Omental fat pad (tissue), 4 donors: ENCODE measurements around the gene COMMD8. TPM values are rescaled to one million over a fixed set of nuclear protein-coding genes. Genes with fewer than 3 reads are reported as not detected.
A peak's percentile ranks its signal among the peaks of the same experiment; 100 is the strongest.
"Not testable (repeated sequence)": the region's sequence is repeated elsewhere in the genome, so short reads cannot be mapped to it uniquely, and the experiment has no call there.

Experiments
- ATAC-seq: fragments of 150-250 bp; one replicate; pipeline ENCODE4 v1.9.1; 2016; ENCODE audit warnings: mild to moderate bottlenecking, moderate library complexity; ENCODE audit not compliant: low FRiP score
- DNase-seq: peaks from one replicate; pipeline ENCODE4 v3.0.0-alpha.2; 2019; ENCODE audit warnings: low spot score
- total RNA-seq, 4 donors: library from RNA; depleted of rRNA; stranded (reverse); fragments of >200 nt; gene quantifications; one replicate each; pipeline ENCODE4 v1.1.0, GENCODE V29; 2016
- TF ChIP-seq, protein P1 (sequence below), 3 donors: fragments of 450-650 bp; IDR thresholded peaks; one replicate each; pipeline ENCODE4 v1.5.1; 2016 to 2017; ENCODE audit warnings: antibody characterized with exemption in 3 of 3, mild to moderate bottlenecking in 3 of 3, moderate library complexity in 2 of 3

Gene COMMD8
- total RNA-seq, 4 donors from 2014 or later = 8.8 to 17.8 (median 13.6) TPM

DNA sequence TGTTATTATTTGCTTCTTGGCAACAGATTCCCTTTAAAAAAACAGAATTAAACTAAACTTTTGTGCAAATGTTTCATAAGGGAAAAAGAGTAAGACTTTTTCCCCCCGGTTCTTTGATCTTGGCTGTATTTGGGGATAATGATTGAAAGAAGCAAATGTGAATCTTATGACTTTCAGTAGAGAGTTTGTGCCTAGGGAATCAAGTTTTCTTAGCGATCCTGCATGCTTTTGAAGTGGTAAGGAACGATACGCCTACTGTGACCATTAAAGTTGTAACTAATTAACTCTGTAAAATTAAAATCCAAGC is 30.6 kb upstream of the COMMD8 start:
- DNase-seq = no peak
- ATAC-seq = no peak
- TF ChIP-seq, protein P1, sequence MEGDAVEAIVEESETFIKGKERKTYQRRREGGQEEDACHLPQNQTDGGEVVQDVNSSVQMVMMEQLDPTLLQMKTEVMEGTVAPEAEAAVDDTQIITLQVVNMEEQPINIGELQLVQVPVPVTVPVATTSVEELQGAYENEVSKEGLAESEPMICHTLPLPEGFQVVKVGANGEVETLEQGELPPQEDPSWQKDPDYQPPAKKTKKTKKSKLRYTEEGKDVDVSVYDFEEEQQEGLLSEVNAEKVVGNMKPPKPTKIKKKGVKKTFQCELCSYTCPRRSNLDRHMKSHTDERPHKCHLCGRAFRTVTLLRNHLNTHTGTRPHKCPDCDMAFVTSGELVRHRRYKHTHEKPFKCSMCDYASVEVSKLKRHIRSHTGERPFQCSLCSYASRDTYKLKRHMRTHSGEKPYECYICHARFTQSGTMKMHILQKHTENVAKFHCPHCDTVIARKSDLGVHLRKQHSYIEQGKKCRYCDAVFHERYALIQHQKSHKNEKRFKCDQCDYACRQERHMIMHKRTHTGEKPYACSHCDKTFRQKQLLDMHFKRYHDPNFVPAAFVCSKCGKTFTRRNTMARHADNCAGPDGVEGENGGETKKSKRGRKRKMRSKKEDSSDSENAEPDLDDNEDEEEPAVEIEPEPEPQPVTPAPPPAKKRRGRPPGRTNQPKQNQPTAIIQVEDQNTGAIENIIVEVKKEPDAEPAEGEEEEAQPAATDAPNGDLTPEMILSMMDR (IDR thresholded peaks at IDR 0.05) = no peak

DNA sequence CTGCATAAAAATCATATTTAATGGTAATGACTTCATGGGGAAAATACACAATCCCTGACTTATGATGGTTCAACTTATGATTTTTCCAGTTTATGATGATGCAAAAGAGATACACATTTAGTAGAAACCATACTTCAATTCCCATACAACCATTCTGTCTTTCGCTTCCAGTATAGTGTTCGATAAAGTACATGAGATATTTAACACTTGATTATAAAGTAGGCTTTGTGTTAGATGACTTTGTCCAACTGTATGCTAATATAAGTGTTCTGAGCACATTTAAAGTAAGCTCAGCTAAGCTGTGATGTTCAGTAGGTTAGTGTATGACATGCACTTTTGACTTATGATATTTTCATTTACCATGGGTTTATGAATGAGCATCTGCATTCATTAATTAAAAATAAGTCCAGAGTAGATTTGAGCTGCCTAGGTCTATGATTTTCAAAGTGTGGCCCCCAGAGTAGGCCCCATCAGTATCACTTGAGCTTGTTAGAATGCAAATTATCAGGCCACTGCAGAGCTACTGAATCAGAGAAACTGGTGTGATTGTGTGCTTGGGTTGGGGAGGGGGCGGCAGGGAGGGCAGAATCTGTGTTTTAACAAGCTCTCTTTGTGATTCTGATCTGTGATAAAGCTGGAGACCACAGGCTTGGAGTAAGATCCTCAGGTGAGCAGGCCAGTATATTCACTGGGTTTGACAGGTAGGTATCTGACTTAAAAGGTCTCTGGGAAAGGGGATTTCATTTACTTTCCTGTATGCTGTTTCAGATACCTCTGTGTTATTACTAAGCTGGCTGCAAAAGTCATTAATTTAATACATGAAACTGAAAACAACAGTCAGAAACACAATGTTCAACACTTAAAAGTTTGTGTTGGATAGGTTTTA is 30.0 kb upstream of the COMMD8 start:
- DNase-seq (no peak), ATAC-seq (no peak)
- TF ChIP-seq, protein P1 (IDR thresholded peaks at IDR 0.05) = no peak

DNA sequence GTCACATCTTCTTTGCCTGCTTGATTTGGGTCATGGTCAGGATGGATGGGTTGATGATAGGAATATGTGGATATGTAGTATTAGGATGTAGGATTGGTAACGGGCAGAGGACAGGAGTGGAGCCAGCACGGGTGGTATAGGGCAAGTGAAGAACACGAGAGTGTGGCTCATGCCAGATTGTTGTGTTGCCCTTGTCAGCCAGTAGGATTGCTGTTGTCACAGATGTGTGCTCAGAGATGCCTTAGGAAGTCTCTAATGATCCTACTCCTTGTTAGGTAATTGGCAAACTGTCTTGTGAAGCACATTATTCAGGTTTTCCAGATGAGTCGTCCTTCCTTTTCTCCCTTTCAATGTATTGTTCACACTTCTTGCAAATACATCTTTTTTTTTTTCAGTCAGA is 27.0 kb upstream of the COMMD8 start:
- TF ChIP-seq, protein P1 (IDR thresholded peaks at IDR 0.05) = no peak
- ATAC-seq (peak; percentile 34), DNase-seq (no peak)

DNA sequence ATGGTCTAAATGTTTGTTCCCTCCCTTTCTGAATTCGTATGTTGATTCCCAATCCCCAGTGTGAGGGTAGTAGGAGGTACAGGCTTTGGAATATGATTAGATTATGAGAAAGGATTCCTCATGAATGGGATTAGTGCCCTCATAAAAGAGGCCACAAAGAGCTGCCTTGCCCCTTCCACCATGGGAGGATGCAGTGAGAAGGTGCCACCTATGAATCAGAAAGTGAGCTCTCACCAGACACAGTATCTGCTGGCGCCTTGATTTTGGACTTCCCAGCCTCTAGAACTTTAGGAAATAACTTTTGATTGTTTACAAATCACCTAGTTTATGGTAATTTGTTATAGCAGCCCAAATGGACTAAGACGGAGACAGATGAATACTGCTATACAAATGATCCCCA is 25.2 kb upstream of the COMMD8 start:
- TF ChIP-seq, protein P1 (IDR thresholded peaks at IDR 0.05) = no peak
- no peak for ATAC-seq

DNA sequence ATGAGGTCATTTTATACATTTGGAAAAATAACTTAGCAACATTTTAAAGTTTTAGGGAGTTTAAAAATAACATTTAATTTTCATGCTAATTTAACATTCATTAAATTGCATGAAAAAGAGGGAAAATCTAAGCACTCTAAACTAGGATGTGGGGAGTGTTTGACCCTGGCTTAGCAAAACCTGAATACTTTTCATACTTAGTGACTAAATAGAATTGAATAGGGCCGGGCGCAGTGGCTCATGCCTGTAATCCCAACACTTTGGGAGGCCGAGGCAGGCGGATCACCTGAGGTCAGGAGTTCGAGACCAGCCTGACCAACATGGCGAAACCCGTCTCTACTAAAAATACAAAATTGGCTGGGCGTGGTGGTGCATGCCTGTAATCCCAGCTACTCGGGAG is 23.2 kb upstream of the COMMD8 start:
- not testable (repeated sequence) for ATAC-seq, DNase-seq

More for the DNA sequence above, 25.2 kb upstream of the COMMD8 start:
- no peak for DNase-seq

DNA sequence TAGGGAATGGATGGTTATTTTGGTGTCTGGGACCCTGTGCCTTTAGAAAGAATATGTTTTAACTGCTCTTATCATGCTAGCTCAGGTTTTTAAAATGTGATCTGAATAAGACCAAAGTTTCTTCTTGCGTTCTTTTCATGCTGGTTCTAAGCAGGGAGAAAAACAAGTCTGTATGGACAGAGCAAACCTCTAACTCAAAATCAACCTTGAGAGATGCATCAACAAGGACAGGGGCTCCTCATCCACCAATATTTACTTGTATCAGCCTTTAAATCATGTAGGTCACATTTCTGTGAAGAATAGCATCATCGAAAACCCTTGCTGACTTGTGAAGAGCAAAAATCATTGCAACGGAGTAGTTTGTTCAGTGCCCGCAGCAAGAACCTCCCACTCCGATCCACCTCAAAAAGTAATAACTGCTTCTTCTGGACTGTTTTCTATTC is 22.8 kb upstream of the COMMD8 start:
- TF ChIP-seq, protein P1 (IDR thresholded peaks at IDR 0.05) = no peak
- DNase-seq = no peak
- ATAC-seq = no peak

DNA sequence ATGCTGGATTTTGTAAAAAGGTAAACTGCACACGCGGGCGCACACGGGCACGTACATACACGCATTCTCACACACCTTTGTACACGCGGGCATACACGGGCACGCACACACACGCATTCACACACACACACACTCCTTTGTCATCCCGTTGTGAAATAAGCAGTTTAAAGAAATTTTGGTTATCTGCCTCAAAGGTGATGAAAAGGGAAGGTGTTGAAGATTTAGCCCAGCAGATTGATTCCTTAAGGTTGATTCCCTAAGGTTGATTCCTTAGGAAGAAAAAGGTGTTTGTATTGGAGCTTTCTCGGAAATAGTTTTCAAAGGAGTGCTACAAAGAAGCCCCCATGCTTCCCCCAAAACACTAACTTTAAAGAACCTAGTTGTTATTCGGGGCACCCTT is 22.3 kb upstream of the COMMD8 start:
- TF ChIP-seq, protein P1 (IDR thresholded peaks at IDR 0.05) = no peak
- DNase-seq = no peak
- no peak for ATAC-seq
